ENCODE results near the gene ZNF850. TPM values are rescaled to one million over a fixed set of nuclear protein-coding genes. Genes with fewer than 3 reads are reported as not detected.

Gene ZNF850
- total RNA-seq: 1.6 and 2.6 TPM in 2 replicates

GRCh38 chr19:36772311-36773222 lies at the start of gene ZNF850:
ZNF850 (minus strand) TSS chr19:36772807; CDS start chr19:36762606, 10,201 bp downstream.

DNA sequence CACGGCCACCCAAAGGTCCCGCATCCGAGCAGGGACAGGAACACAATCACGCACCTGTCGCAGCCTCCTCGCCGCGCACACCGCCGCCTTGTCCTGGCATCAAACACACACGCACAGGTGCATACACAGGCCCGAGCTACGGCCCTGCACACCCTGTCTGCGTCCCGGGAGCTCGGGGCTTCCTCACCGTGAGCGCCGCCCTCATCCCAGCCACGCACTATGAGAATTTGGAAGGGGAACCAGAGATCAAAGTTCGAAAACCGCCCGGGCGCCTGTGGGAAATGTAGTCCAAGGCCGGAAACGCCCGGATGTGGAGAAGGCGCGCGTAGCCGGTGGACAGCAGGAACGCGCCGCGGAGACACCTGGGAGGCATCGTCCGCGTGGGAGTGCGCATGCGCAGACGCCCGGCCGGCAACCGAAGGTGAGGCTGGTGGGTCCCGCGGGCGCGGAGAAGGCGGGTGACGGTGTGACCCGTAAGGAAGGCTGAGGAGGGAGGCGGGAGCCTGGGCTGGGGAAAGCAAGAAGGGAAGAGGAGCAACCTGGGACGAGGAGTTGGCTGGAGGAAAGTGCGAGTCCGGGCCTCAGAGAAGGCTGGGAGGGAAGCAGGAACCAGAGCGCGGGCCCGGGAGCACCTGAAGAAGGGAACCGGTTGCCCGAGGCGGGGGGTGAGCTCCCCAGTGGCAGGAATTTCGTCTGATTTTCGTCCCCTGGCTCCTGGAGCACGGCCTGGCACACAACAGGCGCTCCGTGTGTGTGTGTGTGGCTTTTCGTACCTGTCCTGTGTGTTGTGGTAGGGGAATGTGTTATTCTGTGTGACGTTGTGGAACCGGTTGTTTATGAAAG lies 85.2 kb downstream of the ZNF850 start, which contains the start of gene ZNF567:
ZNF567 (plus strand) TSS at position 399 of the 843 bp plus-strand sequence. CDS start 7,256 bp downstream, outside the sequence.

Other genes with a start within 250 kb of the ZNF850 start
- gene ZNF260, start 244.5 kb downstream of the ZNF850 start, total RNA-seq: 5.9 and 7.0 TPM in 2 replicates
- 3.3 and 6.3 TPM in 2 replicates for gene ZNF529, start 199.5 kb downstream of the ZNF850 start, total RNA-seq
- 1.8 and 12.5 TPM in 2 replicates for gene ZNF382, start 167.5 kb downstream of the ZNF850 start, total RNA-seq
- gene ZNF461, start 106.0 kb downstream of the ZNF850 start, total RNA-seq: 2.1 and 3.9 TPM in 2 replicates
- gene ZNF567, start 85.2 kb downstream of the ZNF850 start, total RNA-seq: 2.3 and 2.9 TPM in 2 replicates
- gene ZNF790, start 65.6 kb upstream of the ZNF850 start, total RNA-seq: 0.81 and 2.3 TPM in 2 replicates
- 1.1 and 1.3 TPM in 2 replicates for gene ZNF345, start 78.1 kb upstream of the ZNF850 start, total RNA-seq
- 1.5 and 1.6 TPM in 2 replicates for gene ZNF829, start 143.5 kb upstream of the ZNF850 start, total RNA-seq
- gene ZNF568, start 143.5 kb upstream of the ZNF850 start, total RNA-seq: 3.1 and 4.4 TPM in 2 replicates

All from mesangial cell (primary cell).